Neural cell (in vitro differentiated cells): ENCODE results near the gene PNPLA6.

Source experiments
- CTCF ChIP-seq: fragments of 450-650 bp; IDR thresholded peaks from 2 replicates; pipeline ENCODE4 v1.5.1; 2014; ENCODE audit warnings: antibody characterized with exemption, mild to moderate bottlenecking, moderate library complexity; ENCODE audit not compliant: poor library complexity, severe bottlenecking
- EP300 ChIP-seq: fragments of 450-650 bp; conservative IDR thresholded peaks from 2 replicates; pipeline ENCODE4 v1.6.1; 2014; ENCODE audit warnings: antibody characterized with exemption, mild to moderate bottlenecking, moderate library complexity; ENCODE audit not compliant: poor library complexity, severe bottlenecking
- TAF1 ChIP-seq: IDR thresholded peaks from 2 replicates; pipeline ENCODE4 v1.6.1; 2012; ENCODE audit warnings: low read depth

- TF ChIP-seq TAF1 (no peak), EP300 (no peak), CTCF (no peak)
Measured at GRCh38 chr19:7582446-7582845, 46.9 kb downstream of the PNPLA6 start.
